ENCODE data around the gene DCBLD2. TPM values are rescaled to one million over a fixed set of nuclear protein-coding genes. Genes with fewer than 3 reads are reported as not detected.

The DCBLD2 gene
- total RNA-seq, 2 experiments from 2014 or later: 0.83 to 1.4 TPM

DNA sequence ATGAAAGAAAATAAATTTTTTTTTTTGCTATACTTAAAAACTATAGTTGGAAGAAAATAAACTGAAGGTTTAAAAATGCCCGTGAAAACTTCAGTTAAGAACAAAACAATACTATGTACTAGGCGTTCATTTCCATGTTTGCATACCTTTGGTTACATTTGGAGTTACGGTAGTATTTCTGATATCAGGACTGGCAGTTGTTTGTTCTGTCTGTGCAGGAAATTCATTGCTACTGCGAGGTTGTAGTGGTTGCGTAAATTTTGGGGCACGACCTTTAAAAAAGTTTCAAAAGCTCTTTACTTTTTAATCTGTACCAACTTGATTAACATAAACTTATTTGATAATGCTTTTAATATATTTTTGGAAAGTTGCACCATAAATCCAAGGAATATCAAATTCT, 90.4 kb downstream of the DCBLD2 start:
- Mint-ChIP-seq H3K27me3 (peaks cover 2% of the 10 kb centered on the region), H3K27ac (no peak overlapping the region), H3K4me3 (no peak overlapping the region), H3K4me1 (no peaks in the 10 kb centered on the region), H3K36me3 (ENCODE audit: low read depth) (no peaks in the 10 kb centered on the region), H3K9me3 (no peaks in the 10 kb centered on the region)
- CTCF ChIA-PET: interaction anchor here (1.2 kb wide), 1 partner anchor 217 kb away, joined by 4 read pairs; the partner anchor contains the start of gene CPOX
- POLR2A ChIA-PET: interaction anchor here (1.1 kb wide), 1 partner anchor 209 kb away, joined by 4 read pairs; no protein-coding TSS in a partner anchor
- no peak for DNase-seq

DNA sequence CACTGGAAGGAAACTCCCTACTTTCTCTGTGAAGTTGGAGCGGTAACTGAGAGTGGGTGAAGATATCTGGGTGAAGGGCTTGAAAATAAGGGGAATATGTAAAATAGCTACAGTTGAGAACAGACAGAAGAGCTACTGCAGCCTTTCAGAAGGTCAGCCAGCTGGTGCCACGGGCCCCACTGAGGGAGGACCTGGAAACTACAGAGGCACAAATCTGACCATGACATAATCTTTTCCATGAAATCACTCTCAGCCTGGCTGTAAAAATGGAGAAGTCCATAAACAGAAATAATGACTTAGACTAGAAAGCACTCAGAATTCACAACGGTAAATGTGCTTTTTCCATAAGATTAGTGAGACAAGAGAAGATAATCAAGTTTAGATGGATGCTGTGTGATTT, 91.9 kb downstream of the DCBLD2 start:
- Mint-ChIP-seq H3K27me3 (peaks cover 2% of the 10 kb centered on the region), H3K9me3 (no peaks in the 10 kb centered on the region), H3K4me1 (no peaks in the 10 kb centered on the region), H3K4me3 (no peak overlapping the region), H3K27ac (no peak overlapping the region), H3K36me3 (ENCODE audit: low read depth) (no peaks in the 10 kb centered on the region)
- ChIA-PET POLR2A (no interaction called here), CTCF (no interaction called here)
- no peak for DNase-seq

DNA sequence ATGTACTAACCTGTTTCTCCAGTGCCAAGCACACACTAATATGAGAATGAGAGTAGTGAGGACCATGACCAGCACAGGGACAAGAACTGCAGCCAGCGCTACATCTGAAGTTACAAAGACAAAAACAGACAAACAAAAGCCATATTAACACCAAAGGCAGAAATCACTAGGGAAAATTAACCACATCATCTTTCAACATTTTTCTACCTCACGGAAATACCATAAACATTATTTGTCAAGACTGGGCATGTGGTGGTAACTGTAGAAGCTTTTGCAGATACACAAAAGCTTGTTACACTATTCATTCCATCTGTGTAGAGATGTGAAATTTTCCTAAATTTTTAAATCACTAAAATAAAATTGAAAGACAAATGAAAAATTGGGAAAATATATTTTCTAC, 93.4 kb downstream of the DCBLD2 start:
- no peak overlapping the region for H3K4me3 Mint-ChIP-seq
- no peak for DNase-seq
- CTCF ChIA-PET: no interaction called here
- no peak overlapping the region for H3K27ac Mint-ChIP-seq
- peaks cover 2% of the 10 kb centered on the region for H3K27me3 Mint-ChIP-seq
- H3K36me3 Mint-ChIP-seq (ENCODE audit: low read depth): no peaks in the 10 kb centered on the region
- no peaks in the 10 kb centered on the region for H3K9me3 Mint-ChIP-seq
- H3K4me1 Mint-ChIP-seq: no peaks in the 10 kb centered on the region
- POLR2A ChIA-PET: no interaction called here

DNA sequence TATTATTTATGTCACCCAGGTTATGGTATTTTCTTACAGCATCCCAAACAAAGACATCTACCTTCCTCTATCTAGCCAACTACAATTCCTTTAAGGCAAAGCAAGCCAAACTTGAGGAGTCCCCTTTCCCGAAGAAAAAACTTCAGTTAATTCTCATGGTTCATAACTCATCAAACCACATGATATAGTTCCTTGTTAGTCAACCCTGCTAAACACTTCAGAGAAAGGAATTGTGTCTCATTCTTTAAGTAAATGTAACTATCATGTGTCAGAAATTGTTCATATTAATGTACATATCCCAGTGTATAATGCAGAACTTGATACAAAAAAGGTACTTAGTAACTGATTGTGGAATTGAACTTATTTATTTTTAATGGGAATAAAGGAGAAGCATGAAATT, 93.9 kb downstream of the DCBLD2 start:
- CTCF ChIA-PET: no interaction called here
- no peaks in the 10 kb centered on the region for H3K36me3 Mint-ChIP-seq (ENCODE audit: low read depth)
- H3K4me1 Mint-ChIP-seq: no peaks in the 10 kb centered on the region
- H3K4me3 Mint-ChIP-seq: no peak overlapping the region
- no peaks in the 10 kb centered on the region for H3K9me3 Mint-ChIP-seq
- no peak for DNase-seq
- H3K27me3 Mint-ChIP-seq: peaks cover 2% of the 10 kb centered on the region
- POLR2A ChIA-PET: no interaction called here
- no peak overlapping the region for H3K27ac Mint-ChIP-seq

DNA sequence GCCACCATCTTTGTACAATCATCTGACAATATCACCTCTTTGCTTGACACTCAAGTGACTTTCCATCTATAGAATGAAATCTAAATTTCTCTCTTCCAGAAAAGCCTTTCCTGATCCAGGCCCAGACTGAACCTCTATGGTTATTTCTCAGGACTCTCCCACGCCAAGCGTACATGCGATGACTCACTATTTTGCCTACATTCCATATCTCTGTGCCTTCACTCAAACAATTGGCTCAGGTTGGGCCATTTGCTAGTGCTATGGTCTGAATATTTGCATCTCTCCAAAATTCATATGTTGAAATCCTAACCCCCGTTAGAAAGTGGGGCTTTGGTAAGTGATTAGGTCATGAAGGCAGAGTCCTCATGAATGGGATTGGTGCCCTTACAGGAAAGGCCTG, 94.5 kb downstream of the DCBLD2 start:
- Mint-ChIP-seq H3K9me3 (no peaks in the 10 kb centered on the region), H3K27me3 (peaks cover 2% of the 10 kb centered on the region), H3K4me1 (no peaks in the 10 kb centered on the region), H3K36me3 (ENCODE audit: low read depth) (no peaks in the 10 kb centered on the region), H3K4me3 (no peak overlapping the region), H3K27ac (no peak overlapping the region)
- ChIA-PET POLR2A (no interaction called here), CTCF (no interaction called here)
- DNase-seq: no peak

DNA sequence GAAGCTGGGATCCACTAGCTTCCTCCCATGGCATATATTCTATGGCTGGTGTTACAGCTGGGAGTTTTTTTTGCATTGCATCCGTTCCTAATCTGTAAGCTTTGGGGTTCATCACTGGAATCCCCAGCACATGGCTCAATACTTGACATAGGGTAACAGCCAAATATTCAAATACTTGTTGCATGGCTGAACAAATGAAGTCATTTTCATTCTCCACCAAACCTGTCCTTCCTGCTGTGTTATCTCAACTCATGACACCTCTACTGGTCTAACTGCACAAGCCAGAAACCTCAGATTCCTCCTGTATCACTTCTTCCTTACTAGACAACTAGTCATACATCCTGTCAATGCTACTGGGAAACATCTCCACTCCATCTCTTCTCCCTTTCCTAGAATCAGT, 95.0 kb downstream of the DCBLD2 start:
- Mint-ChIP-seq H3K4me3 (no peak overlapping the region), H3K27ac (no peak overlapping the region), H3K9me3 (no peaks in the 10 kb centered on the region), H3K4me1 (no peaks in the 10 kb centered on the region), H3K36me3 (ENCODE audit: low read depth) (no peaks in the 10 kb centered on the region), H3K27me3 (peaks cover 2% of the 10 kb centered on the region)
- no peak for DNase-seq
- CTCF ChIA-PET: no interaction called here
- POLR2A ChIA-PET: no interaction called here

DNA sequence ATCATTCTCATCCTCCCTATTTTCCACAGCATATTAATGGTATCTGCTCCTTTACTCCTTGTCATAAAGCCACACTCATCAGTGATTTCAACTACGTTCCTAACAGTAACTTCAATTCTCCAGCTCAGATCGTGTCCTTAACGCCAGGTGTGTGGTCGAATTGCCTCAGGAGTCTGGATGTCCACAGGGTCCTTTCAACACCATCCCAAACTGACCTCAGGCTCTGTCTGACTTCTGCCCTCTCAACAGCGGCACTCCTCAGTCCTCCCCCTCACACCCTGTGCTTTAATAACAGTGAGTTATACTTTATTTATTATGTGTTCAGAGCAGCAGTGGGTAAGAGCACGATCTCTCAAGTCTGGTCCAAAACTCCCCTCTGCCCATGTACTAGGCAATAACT, 95.9 kb downstream of the DCBLD2 start:
- Mint-ChIP-seq H3K4me3 (no peak overlapping the region), H3K27ac (no peak overlapping the region), H3K9me3 (no peaks in the 10 kb centered on the region), H3K27me3 (peaks cover 2% of the 10 kb centered on the region), H3K4me1 (no peaks in the 10 kb centered on the region), H3K36me3 (ENCODE audit: low read depth) (no peaks in the 10 kb centered on the region)
- DNase-seq: no peak
- ChIA-PET POLR2A (no interaction called here), CTCF (no interaction called here)

DNA sequence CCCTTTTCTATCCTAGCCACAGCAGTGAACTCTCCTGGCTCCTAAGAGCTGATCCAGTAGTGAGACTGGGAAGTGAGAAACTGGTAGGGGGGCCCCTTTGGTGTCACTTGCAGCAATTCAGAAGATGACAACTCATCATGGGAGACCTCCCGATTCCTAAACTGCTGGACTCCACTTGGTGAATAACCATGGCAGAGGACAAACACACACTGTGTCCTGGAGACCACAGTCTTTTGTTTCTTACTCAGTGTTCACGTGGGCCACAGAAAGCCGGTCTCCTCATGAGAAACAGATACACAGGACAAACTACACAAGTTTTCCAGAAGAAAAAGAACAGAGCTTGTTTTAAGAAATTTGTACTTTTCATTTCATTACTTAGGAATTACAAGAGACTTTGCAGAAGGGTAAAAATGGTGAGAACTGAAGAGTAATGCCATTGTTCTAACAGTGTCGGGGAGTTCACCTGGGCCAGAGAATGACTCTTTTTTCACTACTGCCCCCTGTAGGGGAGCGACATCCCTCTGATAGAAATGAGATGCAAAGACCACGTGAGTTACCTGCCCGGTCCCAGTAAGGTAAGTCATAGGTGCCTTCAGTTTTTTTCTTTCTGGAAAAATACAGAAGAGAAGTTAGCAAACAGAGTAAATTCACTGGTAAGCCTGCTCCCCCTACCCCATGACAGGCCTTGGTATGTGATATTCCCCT, 100.3 kb downstream of the DCBLD2 start:
- CTCF ChIA-PET: no interaction called here
- Mint-ChIP-seq H3K4me3 (no peak overlapping the region), H3K9me3 (no peaks in the 10 kb centered on the region), H3K36me3 (ENCODE audit: low read depth) (no peaks in the 10 kb centered on the region), H3K4me1 (no peaks in the 10 kb centered on the region), H3K27ac (no peak overlapping the region), H3K27me3 (no peaks in the 10 kb centered on the region)
- POLR2A ChIA-PET: no interaction called here
- DNase-seq: no peak

DNA sequence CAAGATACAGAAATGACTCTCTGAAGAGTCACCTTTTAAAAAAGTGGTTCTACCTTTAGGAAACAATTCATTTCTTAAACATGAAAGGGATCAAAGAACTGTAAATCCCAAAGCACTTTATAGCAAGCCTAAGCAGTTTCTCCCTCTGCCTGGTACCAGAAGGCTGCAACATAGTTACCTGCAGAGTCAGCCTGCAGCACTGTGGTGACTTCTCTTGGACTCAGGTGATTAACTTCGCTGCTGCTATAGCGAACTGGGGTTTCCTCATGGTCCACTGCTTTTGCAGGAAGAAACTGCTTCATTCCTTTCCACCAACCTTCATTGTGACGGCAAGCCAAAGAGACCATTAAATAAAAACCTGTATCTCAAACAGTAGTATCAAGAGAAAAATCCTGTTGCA, 101.1 kb downstream of the DCBLD2 start:
- Mint-ChIP-seq H3K4me1 (no peaks in the 10 kb centered on the region), H3K9me3 (no peaks in the 10 kb centered on the region), H3K27me3 (no peaks in the 10 kb centered on the region), H3K36me3 (ENCODE audit: low read depth) (no peaks in the 10 kb centered on the region), H3K4me3 (no peak overlapping the region), H3K27ac (no peak overlapping the region)
- ChIA-PET POLR2A (no interaction called here), CTCF (no interaction called here)
- no peak for DNase-seq

DNA sequence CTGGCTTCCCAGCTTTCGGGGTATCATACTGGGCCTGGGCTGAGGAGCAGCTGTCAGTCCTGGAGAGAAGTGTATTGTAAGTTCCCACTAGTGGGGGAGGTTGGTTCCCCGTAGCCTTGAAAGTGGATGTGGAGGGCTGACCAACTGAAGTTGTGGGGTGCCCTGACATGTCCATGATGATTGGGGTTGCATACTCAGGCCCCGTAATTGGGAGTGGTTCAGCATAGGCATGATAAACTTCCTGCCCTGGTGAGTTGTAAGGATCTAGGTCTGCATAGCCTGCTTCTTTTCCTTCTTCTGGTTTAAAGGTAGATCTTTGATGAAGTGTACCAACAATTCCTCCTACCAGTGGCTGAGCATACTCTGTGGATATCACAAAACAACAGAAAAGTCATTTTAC, 102.0 kb downstream of the DCBLD2 start:
- no peak for DNase-seq
- H3K9me3 Mint-ChIP-seq: no peaks in the 10 kb centered on the region
- no peaks in the 10 kb centered on the region for H3K4me1 Mint-ChIP-seq
- ChIA-PET POLR2A (no interaction called here), CTCF (no interaction called here)
- H3K4me3 Mint-ChIP-seq: no peak overlapping the region
- H3K27me3 Mint-ChIP-seq: no peaks in the 10 kb centered on the region
- no peaks in the 10 kb centered on the region for H3K36me3 Mint-ChIP-seq (ENCODE audit: low read depth)
- no peak overlapping the region for H3K27ac Mint-ChIP-seq

DNA sequence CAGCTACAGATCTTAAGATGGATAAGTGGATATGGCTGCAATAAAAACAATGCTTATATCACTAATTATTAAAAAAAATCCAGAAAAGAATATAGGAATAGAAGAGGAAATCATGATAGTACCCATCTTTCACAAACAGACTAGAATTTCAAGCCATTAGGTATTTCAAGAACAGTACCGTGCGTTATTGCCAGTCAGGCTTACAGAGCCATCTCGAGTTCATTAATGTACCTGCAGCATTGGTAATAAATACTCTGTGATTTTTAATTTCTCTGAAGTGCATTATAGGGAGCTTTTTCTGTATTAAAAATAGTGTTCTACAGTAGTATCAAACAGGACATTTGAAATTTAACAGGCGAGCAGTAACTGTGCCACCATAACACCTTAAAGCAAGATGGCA, 102.7 kb downstream of the DCBLD2 start:
- ChIA-PET POLR2A (no interaction called here), CTCF (no interaction called here)
- no peak for DNase-seq

DNA sequence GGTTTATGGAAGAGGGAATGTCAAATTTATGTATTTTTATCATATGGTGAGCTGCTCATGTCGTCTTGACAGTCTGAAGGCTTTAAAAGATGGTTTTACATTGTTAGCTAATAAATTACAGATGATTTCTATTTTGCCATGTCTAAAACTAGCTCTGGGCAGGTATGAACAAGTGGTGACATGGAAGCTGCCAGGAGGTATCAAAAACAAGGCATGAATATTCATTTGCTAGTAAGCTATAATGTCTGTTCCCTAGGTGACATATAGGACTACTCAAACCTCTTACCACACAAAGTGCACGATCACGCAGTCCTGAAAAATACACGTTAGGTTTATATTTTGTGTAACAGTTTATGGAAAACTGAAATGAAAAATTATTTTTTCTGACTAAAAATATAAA, 103.6 kb downstream of the DCBLD2 start:
- CTCF ChIA-PET: no interaction called here
- Mint-ChIP-seq H3K36me3 (ENCODE audit: low read depth) (no peaks in the 10 kb centered on the region), H3K4me3 (no peak overlapping the region), H3K4me1 (no peaks in the 10 kb centered on the region), H3K9me3 (no peaks in the 10 kb centered on the region), H3K27me3 (no peaks in the 10 kb centered on the region), H3K27ac (no peak overlapping the region)
- DNase-seq: no peak
- POLR2A ChIA-PET: no interaction called here

More for the DNA sequence above, 102.7 kb downstream of the DCBLD2 start:
- H3K4me3 Mint-ChIP-seq: no peak overlapping the region
- no peaks in the 10 kb centered on the region for H3K36me3 Mint-ChIP-seq (ENCODE audit: low read depth)
- H3K4me1 Mint-ChIP-seq: no peaks in the 10 kb centered on the region
- no peaks in the 10 kb centered on the region for H3K9me3 Mint-ChIP-seq
- H3K27me3 Mint-ChIP-seq: no peaks in the 10 kb centered on the region
- H3K27ac Mint-ChIP-seq: no peak overlapping the region

DNA sequence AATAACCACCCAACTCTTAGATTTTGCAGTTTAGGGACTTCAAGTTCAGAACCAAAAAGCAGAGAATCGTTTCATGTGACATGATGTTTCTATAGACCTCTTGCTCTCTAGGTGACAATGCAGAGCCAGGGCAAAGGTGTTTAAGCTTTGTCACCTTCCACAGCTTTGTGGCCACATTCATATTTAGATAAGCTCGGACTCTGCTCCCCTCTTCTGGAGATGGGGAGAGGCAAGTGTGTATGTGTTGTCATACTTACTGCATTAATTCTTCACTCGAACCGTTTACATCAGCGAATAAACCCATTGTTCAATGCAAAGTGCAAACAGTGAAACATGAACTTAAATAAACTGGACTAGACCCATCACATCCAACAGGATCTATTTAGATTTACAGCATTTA, 105.2 kb downstream of the DCBLD2 start:
- ChIA-PET CTCF (no interaction called here), POLR2A (no interaction called here)
- no peak for DNase-seq
- H3K4me3 Mint-ChIP-seq: no peak overlapping the region
- no peaks in the 10 kb centered on the region for H3K36me3 Mint-ChIP-seq (ENCODE audit: low read depth)
- H3K27me3 Mint-ChIP-seq: peaks cover 3% of the 10 kb centered on the region
- H3K27ac Mint-ChIP-seq: no peak overlapping the region
- H3K4me1 Mint-ChIP-seq: no peaks in the 10 kb centered on the region
- H3K9me3 Mint-ChIP-seq: no peaks in the 10 kb centered on the region

DNA sequence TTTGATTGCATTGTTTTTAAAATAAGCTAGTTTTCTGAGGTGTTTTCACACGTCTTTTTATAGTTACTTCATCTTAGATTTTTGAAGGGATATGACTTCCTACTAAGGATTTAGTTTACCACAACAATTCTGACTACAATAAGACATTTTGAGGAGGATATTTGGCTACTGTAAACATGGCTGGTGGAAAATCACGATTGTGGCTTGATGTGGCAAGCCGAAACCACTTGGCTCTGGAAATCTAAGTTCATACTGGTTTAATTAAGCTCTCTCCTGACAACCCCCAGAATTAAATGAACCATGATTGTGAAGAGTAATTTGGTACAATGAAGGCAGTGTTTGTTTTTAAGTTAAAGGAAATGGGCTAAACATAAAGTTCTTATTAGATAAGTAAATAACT, 107.5 kb downstream of the DCBLD2 start:
- POLR2A ChIA-PET: no interaction called here
- H3K27me3 Mint-ChIP-seq: peaks cover 13% of the 10 kb centered on the region
- H3K4me3 Mint-ChIP-seq: no peak overlapping the region
- no peaks in the 10 kb centered on the region for H3K9me3 Mint-ChIP-seq
- CTCF ChIA-PET: no interaction called here
- no peak for DNase-seq
- H3K4me1 Mint-ChIP-seq: no peaks in the 10 kb centered on the region
- no peak overlapping the region for H3K27ac Mint-ChIP-seq
- no peaks in the 10 kb centered on the region for H3K36me3 Mint-ChIP-seq (ENCODE audit: low read depth)

Data from activated CD4-positive, alpha-beta memory T cell treated with anti-CD3 and anti-CD28 coated beads, Interleukin-2, amount 10 ng/mL, durations not matched to agents 7 days and 5 days (primary cell).